OCI-LY1 (cell line): ENCODE measurements around the gene GCLM.

Source experiments
- H2AFZ ChIP-seq: fragments of 200-600 bp; sonication (generic), shearing (Covaris generic); 2 replicates; pipeline ENCODE4 v1.6.0; 2014; ENCODE audit warnings: antibody characterized with exemption, mild to moderate bottlenecking, low read length
- H3F3A ChIP-seq: fragments of 200-600 bp; sonication (generic), shearing (Covaris generic); 2 replicates; pipeline ENCODE4 v1.6.0; 2014; ENCODE audit warnings: mild to moderate bottlenecking, antibody characterized with exemption, low read length, moderate library complexity; ENCODE audit not compliant: insufficient read depth
- H3K27ac ChIP-seq: fragments of 200-600 bp; sonication (generic); 2 replicates; pipeline ENCODE4 v1.5.1; 2014; ENCODE audit warnings: low read length, mixed run types, mild to moderate bottlenecking, low read depth; ENCODE audit not compliant: poor library complexity, severe bottlenecking
- H3K27me3 ChIP-seq: fragments of 200-600 bp; sonication (generic); 2 replicates; pipeline ENCODE4 v1.6.0; 2014; ENCODE audit warnings: antibody characterized with exemption, mild to moderate bottlenecking, low read length, moderate library complexity; ENCODE audit not compliant: insufficient read depth
- H3K36me3 ChIP-seq: fragments of 200-600 bp; sonication (generic); 2 replicates; pipeline ENCODE4 v1.6.1; 2014; ENCODE audit warnings: mild to moderate bottlenecking, antibody characterized with exemption, low read length, moderate library complexity, mixed read lengths; ENCODE audit not compliant: insufficient read depth
- H3K4me1 ChIP-seq: fragments of 200-600 bp; sonication (generic); 2 replicates; pipeline ENCODE4 v1.5.1; 2014; ENCODE audit warnings: mild to moderate bottlenecking, low read length, moderate library complexity; ENCODE audit not compliant: insufficient read depth, severe bottlenecking
- H3K4me2 ChIP-seq: fragments of 200-600 bp; sonication (generic), shearing (Covaris generic); 2 replicates; pipeline ENCODE4 v1.6.1; 2014; ENCODE audit warnings: low read length
- H3K4me3 ChIP-seq: fragments of 200-600 bp; sonication (generic); 2 replicates; pipeline ENCODE4 v1.5.1; 2014; ENCODE audit warnings: low read length, low read depth, mild to moderate bottlenecking, mixed read lengths; ENCODE audit not compliant: poor library complexity, severe bottlenecking
- H3K79me2 ChIP-seq: fragments of 200-600 bp; shearing (Covaris generic); 2 replicates; pipeline ENCODE4 v1.6.1; 2016; ENCODE audit warnings: mixed run types, low read length, mixed read lengths; ENCODE audit not compliant: insufficient read depth
- H3K9ac ChIP-seq: fragments of 200-600 bp; sonication (generic), shearing (Covaris generic); 2 replicates; pipeline ENCODE4 v1.6.1; 2014; ENCODE audit warnings: mild to moderate bottlenecking, low read length, mixed read lengths
- H3K9me2 ChIP-seq: fragments of 200-600 bp; sonication (generic), shearing (Covaris generic); 2 replicates; pipeline ENCODE4 v1.6.1; 2014; ENCODE audit warnings: low read depth, mild to moderate bottlenecking, low read length, mixed read lengths
- H3K9me3 ChIP-seq: fragments of 200-600 bp; shearing (Covaris generic); 2 replicates; pipeline ENCODE4 v1.6.1; 2014; ENCODE audit warnings: low read length, mixed read lengths
- H4K20me1 ChIP-seq: fragments of 200-600 bp; sonication (generic), shearing (Covaris generic); 2 replicates; pipeline ENCODE4 v1.6.0; 2016; ENCODE audit warnings: mild to moderate bottlenecking, low read length; ENCODE audit not compliant: insufficient read depth
- CTCF ChIP-seq: fragments of 200-600 bp; sonication (generic), shearing (Covaris generic); IDR thresholded peaks from 2 replicates; pipeline ENCODE4 v1.5.1; 2017; ENCODE audit warnings: mild to moderate bottlenecking, antibody characterized with exemption, low read length, moderate library complexity, mixed read lengths
- EZH2 ChIP-seq: fragments of 200-600 bp; sonication (generic), shearing (Covaris generic); IDR thresholded peaks from 2 replicates; pipeline ENCODE4 v1.8.0; 2017; ENCODE audit warnings: borderline replicate concordance, mixed run types, mild to moderate bottlenecking, antibody characterized with exemption, low read length, moderate library complexity, mixed read lengths

GCLM gene

GRCh38 chr1:93846992-93847810, 62.0 kb downstream of the GCLM start:
- TF ChIP-seq CTCF (no peak; the same call in 1 of the 2 replicates), EZH2 (no peak)
- H3K9me2 ChIP-seq = no peaks in the 10 kb centered on the region
- H3K79me2 ChIP-seq = no peaks in the 10 kb centered on the region
- no peaks in the 10 kb centered on the region for H3K9me3 ChIP-seq
- peak overlapping the region; percentile 47; the same call in 1 of the 2 replicates for H2AFZ ChIP-seq
- H3K27me3 ChIP-seq = no peaks in the 10 kb centered on the region
- no peaks in the 10 kb centered on the region for H4K20me1 ChIP-seq
- H3K36me3 ChIP-seq = no peaks in the 10 kb centered on the region
- peak overlapping the region; percentile 72 for H3K27ac ChIP-seq
- H3K4me3 ChIP-seq = peak overlapping the region; percentile 79
- peak overlapping the region; percentile 86 for H3K9ac ChIP-seq
- H3F3A ChIP-seq = no peaks in the 10 kb centered on the region; the same call in 1 of the 2 replicates
- H3K4me1 ChIP-seq = peaks cover 14% of the 10 kb centered on the region
- H3K4me2 ChIP-seq = peak overlapping the region; percentile 73

GRCh38 chr1:93846206-93846991, 62.8 kb downstream of the GCLM start:
- Histone ChIP-seq H3K79me2 (no peaks in the 10 kb centered on the region), H3F3A (no peaks in the 10 kb centered on the region; the same call in 1 of the 2 replicates), H3K4me1 (peaks cover 14% of the 10 kb centered on the region), H3K9ac (peak overlapping the region; percentile 86), H2AFZ (no peak overlapping the region), H4K20me1 (no peaks in the 10 kb centered on the region), H3K4me3 (peak overlapping the region; percentile 79), H3K4me2 (peak overlapping the region; percentile 70), H3K9me3 (no peaks in the 10 kb centered on the region), H3K27me3 (no peaks in the 10 kb centered on the region), H3K9me2 (no peaks in the 10 kb centered on the region), H3K36me3 (no peaks in the 10 kb centered on the region), H3K27ac (peak overlapping the region; percentile 72)
- TF ChIP-seq EZH2 (no peak), CTCF (peak; percentile 28; the same call in 1 of the 2 replicates)

- Histone ChIP-seq H3K4me3 (peak overlapping the region; percentile 79), H3K9ac (peak overlapping the region; percentile 86), H3F3A (no peaks in the 10 kb centered on the region; the same call in 1 of the 2 replicates), H3K27ac (peak overlapping the region; percentile 30), H3K9me2 (no peaks in the 10 kb centered on the region), H3K36me3 (no peaks in the 10 kb centered on the region), H3K4me2 (peak overlapping the region; percentile 70), H2AFZ (no peak overlapping the region), H3K4me1 (peaks cover 14% of the 10 kb centered on the region), H3K79me2 (no peaks in the 10 kb centered on the region), H4K20me1 (no peaks in the 10 kb centered on the region), H3K9me3 (no peaks in the 10 kb centered on the region), H3K27me3 (no peaks in the 10 kb centered on the region)
- no peak for TF ChIP-seq CTCF
- no peak for TF ChIP-seq EZH2
These were observed 63.6 kb downstream of the GCLM start for GRCh38 chr1:93845538-93846205.
